HG02938 (cell line): ENCODE results near the gene GRIFIN.

ENCODE experiments used
- ATAC-seq: cut with Tn5 transposase; IDR thresholded peaks from one replicate; pipeline ENCODE4 v1.9.1; 2021; ENCODE audit warnings: mild to moderate bottlenecking, moderate library complexity; ENCODE audit not compliant: unreplicated experiment

The GRIFIN gene

DNA sequence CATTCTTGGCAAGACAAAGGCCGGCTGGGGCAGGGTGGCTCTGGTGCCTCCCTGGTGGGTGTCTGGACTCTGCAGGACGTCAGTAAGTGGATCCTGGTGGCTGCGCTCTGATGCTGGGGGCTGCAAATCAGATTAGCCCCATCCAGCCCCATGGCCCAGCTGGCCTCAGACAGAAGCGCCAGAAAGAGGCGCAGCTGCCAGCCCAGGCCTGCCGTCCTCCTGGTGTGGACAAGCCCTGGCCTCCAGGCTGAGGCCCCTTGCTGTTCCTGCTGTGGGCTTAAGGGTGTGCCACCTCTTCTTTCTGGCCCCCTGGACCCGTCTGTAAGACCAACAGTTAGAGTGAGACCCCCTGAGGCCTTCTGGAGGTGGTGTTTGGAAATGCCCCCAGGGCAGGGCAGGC, 37.5 kb upstream of the GRIFIN start:
- no peak for ATAC-seq

DNA sequence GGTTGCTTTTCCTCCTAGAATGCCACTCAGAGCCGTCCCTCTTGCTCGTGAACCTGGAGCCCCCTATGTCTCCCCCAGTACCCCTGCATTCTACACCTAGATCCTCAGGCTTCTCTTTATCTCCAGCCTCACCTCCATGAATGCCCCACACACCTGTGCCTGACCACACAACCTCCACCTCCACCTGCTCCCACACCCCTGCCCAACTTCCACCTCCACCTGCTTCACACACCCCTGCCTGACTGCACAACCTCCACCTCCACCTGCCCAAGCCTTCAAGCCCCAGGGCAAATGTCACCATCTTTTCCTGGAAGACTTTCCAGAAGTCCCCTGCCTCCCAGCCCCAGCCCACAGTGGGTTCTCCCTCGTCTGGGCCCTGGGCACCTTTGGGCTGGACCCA, 36.5 kb upstream of the GRIFIN start:
- ATAC-seq = no peak

DNA sequence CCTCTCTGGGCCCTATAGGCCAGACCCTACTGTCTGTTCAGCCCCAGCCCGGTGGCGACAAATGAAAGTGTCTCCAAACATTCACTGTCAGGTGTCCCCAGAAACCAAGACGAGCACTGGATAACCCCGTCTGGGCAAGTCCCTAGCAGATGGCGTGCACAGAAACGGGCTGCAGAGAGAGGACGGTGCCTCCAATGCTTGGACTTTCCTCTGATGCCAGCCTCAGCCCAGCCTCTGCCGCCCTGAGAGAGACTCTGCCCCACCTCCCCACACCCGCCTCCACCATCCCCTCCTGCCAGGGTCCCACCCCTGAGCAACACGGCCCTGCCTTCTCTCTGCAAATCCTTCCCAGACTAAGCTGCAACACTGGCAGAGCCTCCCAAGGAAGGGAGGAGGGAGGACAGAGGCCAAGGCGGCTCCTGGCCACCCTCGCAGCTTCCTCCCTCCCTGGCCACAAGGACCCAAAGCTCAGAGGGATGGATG, 36.0 kb upstream of the GRIFIN start:
- no peak for ATAC-seq

DNA sequence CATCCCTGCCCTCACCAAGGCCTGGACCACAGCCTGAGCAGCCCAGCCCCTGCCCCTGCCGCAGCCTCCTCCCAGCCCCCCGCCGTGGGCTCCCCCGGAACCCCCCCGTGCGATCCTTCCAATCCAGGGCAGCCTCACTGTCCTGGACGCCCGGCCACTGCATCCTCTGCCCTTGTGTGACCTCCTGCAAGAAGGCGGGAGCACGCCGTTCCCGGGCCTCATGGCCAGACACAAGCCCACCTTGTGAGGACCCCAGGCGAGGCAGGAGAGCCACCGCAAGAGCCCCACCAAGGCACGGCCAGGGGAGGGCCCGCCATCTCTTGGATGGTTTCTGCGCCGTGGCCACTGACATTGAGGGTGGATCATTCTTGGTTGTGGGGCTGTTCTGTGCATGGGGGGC, 35.6 kb upstream of the GRIFIN start:
- ATAC-seq = no peak

DNA sequence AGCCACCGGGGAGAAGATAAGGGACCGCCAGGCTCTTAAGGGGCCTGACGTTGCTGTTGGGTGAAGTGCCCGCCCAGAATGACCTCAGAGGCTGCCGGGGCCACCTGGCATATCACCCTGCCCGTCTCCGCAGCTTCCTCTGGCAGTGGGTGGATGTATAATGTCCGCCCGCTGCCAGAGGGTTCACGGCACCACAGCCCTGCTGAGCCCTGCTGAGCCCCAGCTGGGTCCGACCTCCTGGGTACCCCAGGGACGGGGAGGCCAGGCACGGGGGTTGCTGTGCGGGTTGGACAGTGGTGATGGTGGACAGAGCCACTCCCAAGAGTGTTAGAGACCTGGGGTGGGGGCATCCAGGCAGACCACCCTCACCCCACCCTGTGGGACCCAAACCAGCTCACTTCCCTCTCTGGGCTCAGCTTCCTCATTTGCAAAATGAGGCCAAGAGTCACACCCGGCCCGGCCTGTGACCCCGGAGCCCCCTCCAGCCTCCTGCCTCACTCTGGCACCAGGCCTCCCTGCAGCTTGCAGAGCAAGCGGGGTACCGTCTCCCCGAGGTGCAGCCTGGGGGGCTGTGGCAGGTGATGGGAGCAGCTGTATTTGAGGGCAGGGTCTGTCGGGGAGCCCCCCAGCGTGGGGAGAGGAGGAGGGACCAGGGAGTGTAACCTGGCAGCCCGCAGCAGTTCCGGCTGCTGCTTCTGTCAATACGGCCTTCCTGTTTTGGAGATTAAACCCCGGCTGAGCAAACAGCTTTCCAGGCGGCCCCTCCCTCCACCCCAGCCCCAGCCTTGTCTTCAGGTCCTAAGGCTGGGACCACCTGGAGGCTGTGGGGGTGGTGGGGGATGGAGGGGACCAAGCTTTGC, 34.9 kb upstream of the GRIFIN start:
- no peak for ATAC-seq

DNA sequence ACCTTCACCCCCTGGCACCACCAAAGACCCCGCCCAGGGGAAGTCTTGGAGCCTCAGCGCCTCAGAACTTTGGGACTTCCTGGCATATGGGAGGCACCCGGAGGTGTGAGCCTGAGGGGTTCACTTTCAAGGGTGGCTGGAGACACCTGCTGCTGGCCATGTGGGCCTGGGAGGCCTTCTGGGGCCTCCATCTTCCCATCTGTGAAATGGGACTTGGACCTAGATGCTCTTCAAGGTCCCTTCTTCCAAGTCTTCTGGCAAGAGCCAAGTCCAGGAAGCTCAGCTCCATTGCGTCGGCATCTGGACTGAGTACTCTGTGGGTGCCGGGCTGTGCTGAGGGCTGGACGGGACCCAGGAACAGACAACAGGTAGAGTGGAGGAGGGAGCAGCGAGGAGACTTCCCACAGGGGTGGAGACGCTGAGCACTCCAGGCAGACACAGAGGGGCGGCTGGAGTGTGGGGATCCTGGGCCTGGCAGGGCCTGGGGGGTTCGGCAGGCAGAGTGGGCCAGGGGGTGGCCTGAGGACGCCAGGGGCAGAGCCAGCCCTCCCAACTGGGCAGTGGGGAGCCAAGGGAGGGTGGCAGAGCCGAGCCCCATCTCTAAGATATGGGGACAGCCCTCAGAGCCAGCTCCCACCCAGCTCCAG, 34.1 kb upstream of the GRIFIN start:
- ATAC-seq = no peak

DNA sequence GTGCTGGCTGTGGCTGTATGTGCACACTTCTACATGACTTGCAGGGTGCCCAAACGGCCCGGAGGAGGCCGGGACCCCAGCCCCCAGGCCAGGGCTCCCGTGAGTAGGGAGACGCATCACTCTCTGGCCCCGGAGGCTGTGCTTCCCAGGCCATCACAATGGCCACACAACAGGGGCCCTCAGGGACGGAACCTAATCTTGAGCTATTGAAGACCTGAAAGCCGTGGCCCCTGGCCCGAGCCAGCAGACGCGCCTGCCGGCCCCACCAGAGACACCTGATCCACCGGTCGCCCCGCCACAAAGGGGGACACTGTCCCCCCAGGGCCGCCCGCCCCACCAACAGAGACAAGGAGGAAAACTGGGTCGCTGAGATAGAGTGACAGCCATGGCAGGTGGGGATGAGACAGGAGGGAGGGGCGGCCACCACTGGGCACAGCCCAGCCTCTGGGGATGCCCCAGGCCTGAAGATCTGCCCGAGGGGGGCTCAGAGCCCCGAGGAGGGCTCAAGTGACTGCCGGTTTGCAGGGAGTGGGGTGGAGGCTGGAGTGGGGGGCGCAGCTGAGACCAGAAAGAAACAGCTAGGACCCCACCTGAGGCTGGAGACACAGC, 33.2 kb upstream of the GRIFIN start:
- no peak for ATAC-seq

DNA sequence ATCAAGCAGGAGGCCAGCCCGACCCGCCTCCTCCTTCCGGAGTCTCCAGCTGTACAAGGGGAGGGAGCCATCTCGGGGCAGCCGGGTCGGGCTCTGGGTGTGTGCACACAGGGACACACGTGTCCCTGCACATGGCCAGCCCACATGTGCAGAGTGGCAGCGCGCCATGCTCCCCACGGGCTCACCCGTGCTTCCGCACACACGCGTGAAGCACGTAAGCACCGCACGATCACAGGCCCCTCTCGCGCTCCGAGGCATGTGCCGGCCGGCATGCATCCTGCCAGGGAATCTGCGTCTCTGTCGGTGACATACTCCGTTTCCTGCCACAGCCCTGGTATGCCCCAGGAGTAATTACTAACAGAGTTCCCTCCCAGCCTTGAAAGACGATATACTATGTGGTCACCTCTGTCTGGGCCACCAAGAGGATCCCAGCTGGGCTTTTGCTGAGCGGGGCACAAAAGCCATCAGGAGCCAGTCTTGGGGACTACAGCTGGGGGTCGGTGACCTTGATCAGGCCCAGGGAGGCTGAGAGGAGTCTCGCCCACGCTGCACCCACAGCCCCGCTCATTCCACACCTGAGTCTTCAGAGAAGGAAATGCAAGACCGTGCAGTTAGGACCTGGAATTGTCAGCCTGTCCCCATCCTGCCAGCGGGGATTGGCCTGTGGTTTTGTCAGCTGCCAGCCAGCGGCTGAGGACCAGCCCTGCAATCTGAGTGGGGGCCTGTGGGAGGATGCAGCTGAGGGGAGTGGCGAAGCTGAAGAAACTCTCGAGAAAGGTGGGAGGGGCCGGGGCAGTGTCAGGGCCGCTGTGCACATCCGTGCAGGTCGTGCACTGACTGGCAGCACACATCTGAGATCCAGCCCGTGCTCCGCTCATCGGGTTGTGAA, 32.4 kb upstream of the GRIFIN start:
- ATAC-seq = peak; percentile 57

DNA sequence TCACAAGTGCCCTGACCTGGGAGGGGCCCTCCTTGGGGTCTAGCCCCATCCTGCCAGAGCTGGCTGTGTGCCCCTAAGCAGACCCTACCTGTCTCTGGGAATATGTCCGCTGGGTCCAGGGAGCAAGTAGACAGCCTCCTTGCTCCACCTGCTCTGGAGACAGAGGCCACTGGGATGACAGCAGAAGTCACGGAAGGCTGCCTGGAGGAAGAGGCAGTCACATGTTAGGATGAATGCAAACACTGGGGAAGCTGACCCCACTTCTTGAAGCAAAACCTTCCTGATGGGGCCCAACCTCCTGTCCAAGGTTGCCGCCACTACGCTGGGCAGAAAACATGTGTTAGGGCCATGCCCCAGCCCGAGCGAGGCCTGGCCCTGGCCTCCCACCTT, 31.7 kb upstream of the GRIFIN start:
- no peak for ATAC-seq

DNA sequence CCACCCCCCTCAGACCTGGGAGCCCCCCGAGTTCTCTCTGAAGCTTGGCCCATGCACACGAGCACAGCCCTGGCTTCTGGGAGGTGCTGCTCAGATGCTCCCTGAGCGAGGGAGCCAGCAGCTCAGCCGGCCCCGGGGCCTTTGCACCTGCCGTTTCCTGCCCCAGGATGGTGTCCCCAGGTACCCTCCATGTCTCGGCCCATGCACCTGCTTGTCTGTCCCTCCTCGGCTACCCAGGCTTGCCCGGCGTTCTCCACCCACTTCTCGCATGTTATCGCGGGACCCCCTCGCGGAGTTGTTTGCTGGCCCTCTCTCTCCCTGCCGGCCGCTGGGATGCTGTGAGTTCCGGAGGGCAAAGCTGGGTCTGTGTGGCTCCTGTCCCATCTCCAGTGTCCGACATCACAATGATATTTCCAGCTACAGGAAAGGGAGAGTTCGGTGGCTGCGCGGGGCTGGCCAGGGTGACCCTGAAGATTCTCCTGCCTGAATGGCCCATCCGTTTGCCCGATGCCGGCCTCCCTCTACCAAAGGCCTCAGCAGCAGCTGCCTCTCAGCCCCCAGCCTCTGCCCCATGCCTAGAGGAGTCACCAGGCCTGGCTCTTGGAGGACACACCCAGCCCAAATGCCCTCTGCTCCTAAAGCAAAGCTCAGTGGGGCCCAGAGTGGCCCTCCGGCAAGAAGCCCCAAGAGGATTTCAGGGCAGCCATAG, 31.2 kb upstream of the GRIFIN start:
- no peak for ATAC-seq

DNA sequence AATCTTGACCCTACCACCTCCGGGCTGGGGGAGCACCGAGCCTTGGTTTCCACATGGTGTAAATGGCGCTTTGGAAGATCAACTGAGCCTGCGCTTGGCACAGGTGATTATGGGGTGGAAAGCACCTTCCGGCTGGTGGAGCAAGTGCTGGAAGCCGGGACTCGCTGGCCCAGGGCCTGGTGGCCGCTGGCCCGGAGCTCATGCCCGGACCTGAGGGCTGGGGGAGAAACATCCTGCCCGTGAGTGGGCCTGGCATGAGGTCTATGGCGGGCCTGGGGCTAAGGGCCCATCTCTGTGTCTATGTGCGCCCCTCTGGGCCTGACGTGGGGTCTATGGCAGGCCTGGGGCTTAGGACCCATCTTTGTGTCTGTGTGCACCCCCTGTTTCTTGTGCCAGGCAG, 29.2 kb upstream of the GRIFIN start:
- no peak for ATAC-seq

DNA sequence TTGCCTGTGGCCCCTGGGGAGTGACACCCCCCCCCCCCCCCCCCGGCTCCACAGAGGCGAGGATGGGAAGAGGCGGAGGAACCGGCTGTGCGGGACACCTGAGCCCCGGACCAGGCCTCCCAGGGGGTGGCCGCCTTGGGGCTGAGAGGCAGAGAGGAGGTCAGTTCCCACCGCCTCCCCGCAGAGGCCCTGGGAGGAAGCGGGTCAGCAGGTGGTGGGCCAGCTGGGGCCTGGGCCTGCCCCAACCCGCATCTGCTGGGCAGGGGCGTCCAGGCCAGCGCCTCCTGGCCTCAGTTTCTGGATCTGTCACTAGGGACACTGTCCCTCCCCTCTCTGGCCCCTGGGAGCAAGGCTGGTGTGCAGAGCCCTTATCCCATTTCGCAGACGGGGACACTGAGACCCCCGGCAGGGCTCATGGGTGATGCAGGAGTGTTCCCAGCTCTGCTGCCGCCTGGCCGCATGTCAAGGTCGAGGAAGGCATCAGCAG, 28.7 kb upstream of the GRIFIN start:
- no peak for ATAC-seq

DNA sequence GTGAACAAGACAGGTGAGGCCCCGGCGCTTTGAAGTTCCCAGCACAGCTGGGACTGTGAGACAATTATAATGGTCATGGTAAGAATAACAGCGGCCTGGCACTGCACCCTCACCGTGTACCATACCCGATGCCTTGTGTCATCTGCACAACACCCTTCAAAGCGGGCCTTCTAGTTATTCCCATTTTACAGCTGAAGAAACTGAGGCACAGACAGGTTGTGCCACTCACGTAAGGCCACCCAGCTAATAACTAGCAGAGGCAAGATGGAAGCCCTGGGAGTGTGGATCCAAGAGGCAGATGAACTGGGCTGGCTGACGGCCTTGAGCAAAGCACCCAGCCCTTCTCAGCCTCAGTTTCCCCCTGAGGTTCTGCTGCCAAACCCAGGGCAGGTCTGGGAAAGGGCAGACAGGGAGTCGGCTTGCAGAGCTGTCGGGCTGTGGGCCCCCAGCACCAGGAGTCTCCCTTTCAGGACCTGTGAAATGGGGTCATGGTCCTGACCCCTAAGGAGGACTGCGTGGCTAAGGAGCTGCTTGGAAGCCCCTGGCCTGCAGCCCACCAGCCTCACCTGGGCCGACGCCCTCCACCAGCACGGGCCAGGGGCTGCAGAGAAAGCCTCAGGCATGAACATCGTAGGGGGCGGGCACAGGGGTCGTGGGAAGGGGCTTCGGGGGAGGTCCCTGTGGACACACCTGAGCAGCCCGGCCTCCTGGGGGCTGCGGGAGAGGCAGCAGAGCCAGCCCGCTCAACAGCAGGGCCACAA, 28.1 kb upstream of the GRIFIN start:
- no peak for ATAC-seq

DNA sequence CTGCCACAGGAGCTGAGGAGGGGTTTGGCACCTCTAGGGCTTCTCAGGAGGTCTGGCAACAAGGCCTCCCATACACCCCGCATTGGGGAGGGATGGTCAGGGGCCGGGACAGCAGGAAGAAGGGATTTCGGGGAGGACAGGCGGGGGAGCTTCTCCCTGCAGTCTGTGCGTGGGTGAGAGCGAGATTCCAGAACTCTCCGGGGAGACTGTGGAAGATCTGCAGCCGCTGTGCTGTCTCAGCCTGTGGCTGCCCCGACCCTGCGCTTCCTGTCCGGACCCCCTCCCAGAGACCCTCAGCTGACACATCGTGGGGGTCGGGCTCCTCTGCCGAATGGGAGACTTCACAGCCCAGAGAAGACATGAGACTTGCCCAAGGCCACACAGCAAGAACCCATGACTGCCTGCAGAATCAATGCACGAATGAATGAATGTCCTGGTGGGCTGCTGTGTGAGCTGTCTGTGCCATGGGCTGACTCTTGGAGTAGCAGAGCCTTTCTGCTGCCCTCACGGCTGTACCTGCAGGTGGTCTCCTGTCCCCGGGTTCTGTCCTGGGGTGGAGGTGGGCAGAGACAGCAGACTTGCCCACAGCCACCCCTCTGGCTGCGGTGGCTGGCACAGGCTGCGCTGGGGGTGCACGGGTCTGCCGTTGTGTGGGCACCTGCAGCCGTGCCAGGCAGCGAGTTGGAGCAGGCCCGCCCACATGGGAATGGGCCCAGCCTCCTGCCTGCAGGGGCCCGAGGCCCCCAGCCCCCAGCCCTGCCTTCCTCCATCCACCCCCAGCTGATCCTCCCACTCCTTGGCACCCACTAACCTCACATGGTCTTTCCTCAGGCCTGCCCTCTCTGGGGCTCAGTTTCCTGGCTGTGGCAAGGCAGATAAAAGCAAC, 27.1 kb upstream of the GRIFIN start:
- no peak for ATAC-seq

DNA sequence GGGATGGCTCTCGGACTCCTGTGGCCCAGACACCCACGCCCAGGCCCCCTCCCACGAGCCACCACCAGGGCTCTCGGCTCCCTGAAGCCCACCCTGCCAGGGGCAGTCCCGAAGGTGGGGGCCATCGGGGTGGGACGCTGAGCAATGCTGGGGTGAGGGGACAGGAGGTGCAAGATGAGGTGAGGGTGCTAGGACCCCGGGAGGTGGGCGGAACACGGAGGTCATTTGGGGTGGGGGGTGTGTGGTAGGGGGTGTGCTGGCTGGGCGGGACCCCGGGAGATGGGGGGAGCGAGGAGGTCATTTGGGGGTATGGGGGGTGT, 26.4 kb upstream of the GRIFIN start:
- no peak for ATAC-seq

DNA sequence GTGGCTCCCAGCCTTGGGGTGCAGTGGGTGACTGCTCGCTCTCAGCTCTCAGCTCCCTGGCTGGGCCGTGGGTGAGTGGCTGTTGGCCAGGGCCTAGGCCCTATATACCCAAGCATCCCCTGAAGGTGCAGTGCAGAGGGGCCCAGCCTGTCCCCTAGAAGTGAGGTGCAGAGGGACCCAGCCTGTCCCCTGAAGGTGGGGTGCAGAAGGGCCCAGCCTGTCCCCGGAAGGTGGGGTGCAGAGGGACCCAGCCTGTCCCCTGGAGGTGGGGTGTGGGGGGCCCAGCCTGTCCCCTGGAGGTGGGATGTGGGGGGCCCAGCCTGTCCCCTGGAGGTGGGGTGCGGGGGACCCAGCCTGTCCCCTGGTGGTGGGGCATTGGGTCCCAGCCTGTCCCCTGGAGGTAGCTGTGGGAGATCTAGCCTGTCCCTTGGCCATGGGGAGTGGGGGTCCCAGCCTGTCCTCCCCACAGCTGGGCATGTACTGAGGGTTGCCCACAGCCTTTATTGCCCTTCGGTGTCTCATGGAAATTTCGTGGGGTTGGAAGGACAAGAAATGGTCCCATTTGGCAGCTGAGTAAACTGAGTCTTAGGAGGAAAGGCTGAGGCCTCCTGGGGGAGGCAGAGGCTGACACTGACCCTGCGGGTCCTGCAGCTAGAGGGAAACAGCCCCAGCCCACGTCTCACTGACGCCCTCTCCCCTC, 25.9 kb upstream of the GRIFIN start:
- no peak for ATAC-seq

DNA sequence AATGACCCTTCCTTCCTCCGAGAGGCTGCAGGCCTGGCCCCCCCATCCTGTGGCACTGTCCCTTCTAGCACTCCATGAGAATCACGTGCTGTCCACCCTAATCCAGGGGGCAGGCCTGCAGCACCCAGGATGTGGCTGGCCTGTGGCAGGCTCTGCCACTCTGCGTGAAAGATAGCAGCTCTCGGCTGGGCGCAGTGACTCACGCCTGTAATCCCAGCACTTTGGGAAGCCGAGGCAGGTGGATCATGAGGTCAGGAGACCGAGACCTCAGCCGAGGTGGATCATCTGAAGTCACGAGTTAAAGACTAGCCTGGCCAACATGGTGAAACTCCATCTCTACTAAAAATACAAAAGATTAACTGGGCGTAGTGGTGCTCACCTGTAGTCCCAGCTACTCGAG, 24.5 kb upstream of the GRIFIN start:
- ATAC-seq = no peak
